GM12874 (cell line): Measurements from ENCODE around the gene ITFG2.
A peak's percentile ranks its signal among the peaks of the same experiment; 100 is the strongest.

Source experiments
- CTCF ChIP-seq: IDR thresholded peaks from 2 replicates; pipeline ENCODE4 v1.5.1; 2011; ENCODE audit warnings: low read depth, mild to moderate bottlenecking, control low read depth, low read length, moderate library complexity; ENCODE audit not compliant: insufficient read depth

The ITFG2 gene

GRCh38 chr12:2797721-2798418, 14.6 kb upstream of the ITFG2 start:
- TF ChIP-seq CTCF, result peak; percentile 12; the same call in 1 of the 2 replicates

GRCh38 chr12:2800046-2800570, 12.4 kb upstream of the ITFG2 start:
- no peak for TF ChIP-seq CTCF

- no peak for TF ChIP-seq CTCF
These were observed 11.3 kb upstream of the ITFG2 start for GRCh38 chr12:2801044-2801783.

GRCh38 chr12:2803635-2804392, 8.7 kb upstream of the ITFG2 start:
- no peak for TF ChIP-seq CTCF

GRCh38 chr12:2804393-2805142, 7.9 kb upstream of the ITFG2 start:
- TF ChIP-seq CTCF, result no peak

- TF ChIP-seq CTCF, result no peak
These were observed 7.3 kb upstream of the ITFG2 start for GRCh38 chr12:2805143-2805520.
